HFFc6 (cell line): ENCODE measurements around the gene MRPL37. TPM values are rescaled to one million over a fixed set of nuclear protein-coding genes. Genes with fewer than 3 reads are reported as not detected.
"Not testable (repeated sequence)": the region's sequence is repeated elsewhere in the genome, so short reads cannot be mapped to it uniquely, and the experiment has no call there.

ENCODE experiments used
- DNase-seq: peaks from one replicate; pipeline ENCODE4 v3.0.0-alpha.2; 2018
- H3K27ac Mint-ChIP-seq: 2 replicates; pipeline ENCODE4 v1.8.0; 2020; ENCODE audit warnings: mild to moderate bottlenecking, mixed read lengths
- H3K27me3 Mint-ChIP-seq: 2 replicates; pipeline ENCODE4 v1.8.0; 2021; ENCODE audit warnings: mild to moderate bottlenecking, moderate library complexity, mixed read lengths; ENCODE audit not compliant: insufficient read depth
- H3K36me3 Mint-ChIP-seq: 2 replicates; pipeline ENCODE4 v1.8.0; 2021; ENCODE audit warnings: low read depth, mixed read lengths
- H3K4me1 Mint-ChIP-seq: 2 replicates; pipeline ENCODE4 v1.8.0; 2020; ENCODE audit warnings: low read depth, mixed read lengths
- H3K4me3 Mint-ChIP-seq: 2 replicates; pipeline ENCODE4 v1.8.0; 2020; ENCODE audit warnings: mild to moderate bottlenecking, moderate library complexity, mixed read lengths
- H3K9me3 Mint-ChIP-seq: 2 replicates; pipeline ENCODE4 v1.8.0; 2020; ENCODE audit warnings: mild to moderate bottlenecking, mixed read lengths
- total RNA-seq, 6 experiments: library from RNA; stranded (reverse); fragmentation: NEBNext Ultra II Directional; extraction: Animal tissue kit (Norgen Biotek cat#: 25700); gene quantifications; 2 replicates in 1 of 6; 3 replicates in 5 of 6; pipeline ENCODE4 v1.2.3, GENCODE V29; 2021
- TF ChIP-seq, protein P1 (sequence below): fragments of 200-600 bp; sonication (generic); IDR thresholded peaks from 2 replicates; pipeline ENCODE4 v1.5.0; 2021; ENCODE audit warnings: antibody characterized with exemption, mild to moderate bottlenecking

The MRPL37 gene
- total RNA-seq, 6 experiments from 2014 or later, result 119 to 135 (median 126) TPM

DNA sequence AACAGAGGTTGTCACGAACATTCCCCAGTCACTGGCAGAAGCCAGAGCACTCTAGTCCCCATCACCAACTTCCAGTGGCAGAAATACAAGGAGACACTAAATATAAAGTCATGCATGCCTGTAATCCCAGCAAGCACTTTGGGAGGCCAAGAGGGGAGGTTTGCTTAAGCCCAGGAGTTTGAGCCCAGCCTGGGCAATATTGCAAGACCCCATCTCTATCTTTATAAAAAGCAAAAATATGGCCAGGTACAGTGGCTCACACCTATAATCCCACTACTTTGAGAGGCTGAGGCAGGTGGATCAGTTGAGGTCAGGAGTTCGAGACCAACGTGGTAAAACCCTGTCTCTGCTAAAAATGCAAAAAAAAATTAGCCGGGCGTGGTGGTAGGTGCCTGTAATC lies 6.5 kb upstream of the MRPL37 start:
- H3K27me3 Mint-ChIP-seq, result no peaks in the 10 kb centered on the region; the same call in none of the 2 replicates
- TF ChIP-seq, protein P1, sequence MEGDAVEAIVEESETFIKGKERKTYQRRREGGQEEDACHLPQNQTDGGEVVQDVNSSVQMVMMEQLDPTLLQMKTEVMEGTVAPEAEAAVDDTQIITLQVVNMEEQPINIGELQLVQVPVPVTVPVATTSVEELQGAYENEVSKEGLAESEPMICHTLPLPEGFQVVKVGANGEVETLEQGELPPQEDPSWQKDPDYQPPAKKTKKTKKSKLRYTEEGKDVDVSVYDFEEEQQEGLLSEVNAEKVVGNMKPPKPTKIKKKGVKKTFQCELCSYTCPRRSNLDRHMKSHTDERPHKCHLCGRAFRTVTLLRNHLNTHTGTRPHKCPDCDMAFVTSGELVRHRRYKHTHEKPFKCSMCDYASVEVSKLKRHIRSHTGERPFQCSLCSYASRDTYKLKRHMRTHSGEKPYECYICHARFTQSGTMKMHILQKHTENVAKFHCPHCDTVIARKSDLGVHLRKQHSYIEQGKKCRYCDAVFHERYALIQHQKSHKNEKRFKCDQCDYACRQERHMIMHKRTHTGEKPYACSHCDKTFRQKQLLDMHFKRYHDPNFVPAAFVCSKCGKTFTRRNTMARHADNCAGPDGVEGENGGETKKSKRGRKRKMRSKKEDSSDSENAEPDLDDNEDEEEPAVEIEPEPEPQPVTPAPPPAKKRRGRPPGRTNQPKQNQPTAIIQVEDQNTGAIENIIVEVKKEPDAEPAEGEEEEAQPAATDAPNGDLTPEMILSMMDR, result no peak
- no peaks in the 10 kb centered on the region for H3K36me3 Mint-ChIP-seq
- no peak overlapping the region for H3K27ac Mint-ChIP-seq
- H3K9me3 Mint-ChIP-seq, result no peaks in the 10 kb centered on the region
- peaks cover 4% of the 10 kb centered on the region for H3K4me1 Mint-ChIP-seq
- no peak for DNase-seq
- H3K4me3 Mint-ChIP-seq, result no peak overlapping the region

DNA sequence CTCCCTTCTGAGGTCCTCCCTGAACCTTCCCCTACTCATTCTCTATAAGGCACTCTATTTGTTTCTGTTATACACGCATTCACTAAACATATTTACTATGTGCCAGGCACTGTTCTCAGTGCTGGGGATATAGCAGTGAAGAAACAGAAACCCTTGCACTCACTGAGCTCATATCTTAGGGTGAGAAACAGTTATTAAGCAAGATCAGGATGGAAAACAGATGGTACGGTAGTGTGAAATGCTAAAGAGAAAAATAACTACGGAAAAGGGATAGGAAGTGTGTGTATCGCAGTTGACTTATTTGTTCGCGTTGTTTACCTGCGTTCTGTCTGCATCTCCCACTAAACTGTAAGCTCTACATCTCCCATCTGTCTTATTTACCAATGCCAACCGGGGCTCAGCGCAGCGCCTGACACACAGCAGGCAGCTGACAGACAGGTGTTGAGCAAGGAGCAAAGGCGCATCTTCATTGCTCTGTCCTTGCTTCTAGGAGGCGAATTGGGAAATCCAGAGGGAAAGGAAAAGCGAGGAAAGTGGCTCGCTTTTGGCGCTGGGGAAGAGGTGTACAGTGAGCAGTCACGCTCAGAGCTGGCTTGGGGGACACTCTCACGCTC lies 709 bp upstream of the MRPL37 start:
- TF ChIP-seq, protein P1, result no peak
- H3K36me3 Mint-ChIP-seq, result no peaks in the 10 kb centered on the region; the same call in 1 of the 2 replicates
- no peaks in the 10 kb centered on the region for H3K27me3 Mint-ChIP-seq
- peak overlapping the region; percentile 96 for H3K4me3 Mint-ChIP-seq
- no peak for DNase-seq
- H3K9me3 Mint-ChIP-seq, result no peaks in the 10 kb centered on the region
- peak overlapping the region; percentile 84 for H3K27ac Mint-ChIP-seq
- peaks cover 37% of the 10 kb centered on the region for H3K4me1 Mint-ChIP-seq

DNA sequence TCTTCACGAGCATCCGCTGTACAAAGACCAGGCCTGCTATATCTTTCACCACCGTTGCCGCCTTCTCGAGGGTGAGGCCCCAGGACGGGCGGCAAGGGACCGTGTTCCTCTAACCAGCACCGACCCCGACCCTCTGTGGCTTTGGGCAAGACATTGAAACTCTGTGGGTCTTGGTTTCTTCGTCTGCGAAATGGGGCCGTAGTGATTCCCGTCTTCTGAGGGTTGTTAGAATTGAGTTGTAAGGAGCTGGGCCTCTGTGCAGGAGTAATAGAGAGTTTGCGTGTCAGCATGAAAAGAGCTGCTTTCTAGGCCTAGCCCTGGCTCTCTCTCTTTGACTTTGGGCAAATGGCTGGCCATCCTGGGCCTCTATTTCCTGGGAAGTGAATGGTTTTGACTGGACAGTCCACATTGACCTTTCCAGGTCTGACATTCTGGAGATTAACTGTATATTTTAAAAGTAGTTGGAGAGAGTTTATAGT lies 591 bp downstream of the MRPL37 start:
- Mint-ChIP-seq H3K36me3 (peaks cover 8% of the 10 kb centered on the region), H3K27me3 (no peaks in the 10 kb centered on the region), H3K4me1 (peaks cover 37% of the 10 kb centered on the region), H3K4me3 (peak overlapping the region; percentile 96), H3K9me3 (no peaks in the 10 kb centered on the region), H3K27ac (peak overlapping the region; percentile 84)
- no peak for DNase-seq
- TF ChIP-seq, protein P1, result no peak

DNA sequence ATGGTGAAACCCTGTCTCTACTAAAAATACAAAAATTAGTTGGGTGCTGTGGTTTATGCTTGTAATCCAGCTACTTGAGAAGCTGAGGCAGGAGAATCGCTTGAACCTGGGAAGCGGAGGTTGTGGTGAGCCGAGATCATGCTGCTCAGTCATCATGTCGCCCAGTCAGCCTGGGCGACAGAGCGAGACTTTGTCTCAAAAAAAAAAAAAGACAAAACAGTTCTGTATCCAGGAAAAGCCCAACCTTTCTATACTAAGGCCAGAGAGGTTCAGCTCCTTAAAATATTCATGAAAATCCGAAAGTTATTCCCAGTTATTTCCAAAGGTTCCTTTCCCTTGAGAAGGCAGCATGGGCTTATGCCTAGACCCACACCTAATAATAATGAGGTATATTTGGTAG lies 4.2 kb downstream of the MRPL37 start:
- Mint-ChIP-seq H3K4me1 (peaks cover 42% of the 10 kb centered on the region), H3K4me3 (no peak overlapping the region), H3K27me3 (no peaks in the 10 kb centered on the region; the same call in 1 of the 2 replicates), H3K27ac (no peak overlapping the region), H3K36me3 (peaks cover 34% of the 10 kb centered on the region), H3K9me3 (no peaks in the 10 kb centered on the region)
- TF ChIP-seq, protein P1, result no peak
- no peak for DNase-seq

DNA sequence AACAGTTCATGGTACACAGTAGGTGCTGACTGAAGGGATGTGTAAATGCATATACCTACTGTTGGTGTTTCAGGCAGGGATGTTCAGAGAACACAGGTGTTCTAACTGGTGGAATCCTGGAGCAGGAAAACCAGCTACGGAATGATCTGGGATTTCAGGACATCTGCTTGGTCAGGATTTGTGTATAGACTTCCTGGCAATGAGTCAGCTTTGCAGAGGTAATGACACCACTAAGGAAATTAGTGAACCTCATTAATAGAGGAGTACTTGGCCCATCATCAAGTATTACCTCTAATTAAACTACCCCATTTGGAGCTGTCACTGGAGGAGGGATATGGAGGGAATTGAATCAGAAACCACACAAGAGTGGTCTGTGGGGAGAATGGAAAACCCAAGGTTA lies 7.3 kb downstream of the MRPL37 start:
- no peak overlapping the region for H3K4me3 Mint-ChIP-seq
- TF ChIP-seq, protein P1, result no peak
- no peaks in the 10 kb centered on the region for H3K9me3 Mint-ChIP-seq
- H3K27ac Mint-ChIP-seq, result no peak overlapping the region
- H3K27me3 Mint-ChIP-seq, result no peaks in the 10 kb centered on the region; the same call in 1 of the 2 replicates
- peaks cover 46% of the 10 kb centered on the region for H3K36me3 Mint-ChIP-seq
- DNase-seq, result no peak
- peaks cover 19% of the 10 kb centered on the region for H3K4me1 Mint-ChIP-seq

DNA sequence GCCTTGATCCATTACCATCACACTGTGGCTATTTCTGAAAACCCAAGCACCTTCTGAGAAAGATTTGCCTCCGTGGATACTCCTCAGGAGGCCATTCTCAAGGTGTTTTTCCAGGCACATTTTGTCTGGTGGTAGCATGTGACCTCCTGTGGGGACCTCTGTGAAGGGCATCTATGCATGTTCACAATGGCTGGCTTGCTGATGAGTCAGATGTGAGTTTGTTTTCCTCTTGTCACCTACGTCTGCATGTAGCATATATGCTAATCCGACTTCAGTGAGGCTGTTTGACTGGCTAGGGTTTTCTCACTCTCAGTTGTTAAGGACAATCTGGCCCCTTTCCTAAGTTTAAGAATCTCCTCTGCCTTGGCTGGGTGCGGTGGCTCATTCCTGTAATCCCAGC lies 7.9 kb downstream of the MRPL37 start:
- H3K9me3 Mint-ChIP-seq, H3K27me3 Mint-ChIP-seq, H3K4me3 Mint-ChIP-seq, H3K27ac Mint-ChIP-seq, DNase-seq: not testable (repeated sequence)
- Mint-ChIP-seq H3K4me1 (peaks cover 13% of the 10 kb centered on the region), H3K36me3 (peaks cover 46% of the 10 kb centered on the region)
